ENCODE results near the gene ZNF213. TPM values are rescaled to one million over a fixed set of nuclear protein-coding genes. Genes with fewer than 3 reads are reported as not detected.

ZNF213 gene
- total and polyA plus RNA-seq, 5 experiments from 2014 or later = 0.27 to 9.2 (median 2.5) TPM

- Mint-ChIP-seq H3K27me3 (no peaks in the 10 kb centered on the region), H3K9me3 (no peaks in the 10 kb centered on the region), H3K4me1 (peaks cover 8 to 16% (median 13%) of the 10 kb centered on the region in 4 donors), H3K36me3 (peaks cover 0 to 12% (median 3%) of the 10 kb centered on the region in 3 donors), H3K4me3 (no peak overlapping the region), H3K27ac (peak overlapping the region in 1 of 10 donors; percentile 25)
- no peak for ATAC-seq
- POLR2A ChIA-PET = interaction anchor here (10.8 kb wide), 1 partner anchor 12 kb away, joined by 171 read pairs; the partner anchor contains the start of gene ZNF213
- no peak for DNase-seq
Measured at GRCh38 chr16:3145660-3146059, 10.8 kb downstream of the ZNF213 start.

GRCh38 chr16:3147046-3147756 lies 12.4 kb downstream of the ZNF213 start:
- POLR2A ChIA-PET = interaction anchor here (0.7 to 10.8 kb wide), 5 partner anchors 12 to 256 kb away, joined by 4 to 171 read pairs (median 6); partner anchors contain the start of gene ZNF213
- Mint-ChIP-seq H3K4me3 (no peak overlapping the region), H3K27ac (no peak overlapping the region), H3K4me1 (peaks cover 14 to 26% (median 22%) of the 10 kb centered on the region in 4 donors), H3K36me3 (peaks cover 0 to 6% (median 0%) of the 10 kb centered on the region in 3 donors), H3K9me3 (peaks cover 0 to under 1% (median 0%) of the 10 kb centered on the region in 9 donors), H3K27me3 (peaks cover 0 to under 1% (median 0%) of the 10 kb centered on the region in 5 donors)
- DNase-seq (no peak), ATAC-seq (no peak)

- DNase-seq (no peak), ATAC-seq (no peak)
- no peak overlapping the region for H3K27ac Mint-ChIP-seq
- no peak overlapping the region for H3K4me3 Mint-ChIP-seq
- H3K9me3 Mint-ChIP-seq = peaks cover 0 to 5% (median 4%) of the 10 kb centered on the region in 9 donors
- POLR2A ChIA-PET = interaction anchor here (0.9 to 10.8 kb wide), 6 partner anchors 11 to 89 kb away, joined by 3 to 171 read pairs (median 5); partner anchors contain the start of gene ZNF213
- H3K4me1 Mint-ChIP-seq = peaks cover 16 to 31% (median 27%) of the 10 kb centered on the region in 4 donors
- H3K27me3 Mint-ChIP-seq = peaks cover 0 to 6% (median 0%) of the 10 kb centered on the region in 5 donors
- H3K36me3 Mint-ChIP-seq = peaks cover 0 to 2% (median 0%) of the 10 kb centered on the region in 3 donors
Measured at GRCh38 chr16:3147757-3148104, 12.9 kb downstream of the ZNF213 start.

- Mint-ChIP-seq H3K36me3 (peaks cover 0 to 2% (median 0%) of the 10 kb centered on the region in 3 donors), H3K4me1 (peaks cover 18 to 33% (median 29%) of the 10 kb centered on the region in 4 donors), H3K27me3 (peaks cover 0 to 7% (median 0%) of the 10 kb centered on the region in 5 donors), H3K27ac (peak overlapping the region in 4 of 10 donors; percentile 5 to 81 (median 46)), H3K9me3 (peaks cover 0 to 13% (median 6%) of the 10 kb centered on the region in 9 donors), H3K4me3 (peak overlapping the region; percentile 25 to 91 (median 84))
- no peak for ATAC-seq
- DNase-seq = no peak
- POLR2A ChIA-PET = interaction anchor here (0.9 to 10.8 kb wide), 10 partner anchors 8 to 294 kb away, joined by 3 to 171 read pairs (median 5); partner anchors contain the start of genes ZNF174, ZNF213 and ZSCAN32
Measured at GRCh38 chr16:3148256-3149192, 13.7 kb downstream of the ZNF213 start.

GRCh38 chr16:3149193-3149530 lies 14.3 kb downstream of the ZNF213 start:
- Mint-ChIP-seq H3K4me1 (peaks cover 18 to 33% (median 29%) of the 10 kb centered on the region in 4 donors), H3K36me3 (peaks cover 0 to 2% (median 0%) of the 10 kb centered on the region in 3 donors), H3K9me3 (peaks cover 0 to 16% (median 6%) of the 10 kb centered on the region in 9 donors), H3K4me3 (peak overlapping the region; percentile 25 to 91 (median 84)), H3K27me3 (peaks cover 0 to 7% (median 0%) of the 10 kb centered on the region in 5 donors), H3K27ac (peak overlapping the region in 4 of 10 donors; percentile 5 to 81 (median 40))
- no peak for ATAC-seq
- POLR2A ChIA-PET = interaction anchor here (0.7 to 10.8 kb wide), 9 partner anchors 9 to 295 kb away, joined by 3 to 171 read pairs (median 5); partner anchors contain the start of genes NAA60, ZNF174, ZNF213 and ZNF597
- no peak for DNase-seq

GRCh38 chr16:3149630-3150345 lies 15.0 kb downstream of the ZNF213 start:
- POLR2A ChIA-PET = interaction anchor here (0.6 to 10.8 kb wide), 20 partner anchors 10 to 360 kb away, joined by 3 to 171 read pairs (median 5); partner anchors contain the start of genes NAA60, ZNF174, ZNF213 and ZNF263
- DNase-seq = peak in 9 of 10 donors; percentile 28 to 75 (median 41)
- Mint-ChIP-seq H3K27me3 (peaks cover 0 to 7% (median 0%) of the 10 kb centered on the region in 5 donors), H3K27ac (peak overlapping the region; percentile 64 to 99 (median 82)), H3K9me3 (peaks cover 0 to 22% (median 8%) of the 10 kb centered on the region in 9 donors), H3K4me3 (peak overlapping the region; percentile 80 to 91 (median 87)), H3K4me1 (peaks cover 20 to 34% (median 29%) of the 10 kb centered on the region in 4 donors), H3K36me3 (peaks cover 0 to 2% (median under 1%) of the 10 kb centered on the region in 3 donors)
- ATAC-seq = peak; percentile 7 to 19

- peak overlapping the region; percentile 80 to 99 (median 90) for H3K27ac Mint-ChIP-seq
- H3K4me1 Mint-ChIP-seq = peaks cover 19 to 34% (median 29%) of the 10 kb centered on the region in 4 donors
- H3K36me3 Mint-ChIP-seq = peaks cover 1 to 8% (median 2%) of the 10 kb centered on the region in 3 donors
- ATAC-seq (peak; percentile 82 to 83), DNase-seq (peak; percentile 91 to 100 (median 97))
- peak overlapping the region; percentile 87 to 94 (median 90) for H3K4me3 Mint-ChIP-seq
- POLR2A ChIA-PET = interaction anchor here (0.6 to 10.8 kb wide), 19 partner anchors 9 to 359 kb away, joined by 3 to 171 read pairs (median 5); partner anchors contain the start of genes NAA60, ZNF174, ZNF213 and ZNF263
- peaks cover 0 to 7% (median 0%) of the 10 kb centered on the region in 5 donors for H3K27me3 Mint-ChIP-seq
- peaks cover 0 to 30% (median 15%) of the 10 kb centered on the region in 9 donors for H3K9me3 Mint-ChIP-seq
Measured at GRCh38 chr16:3150346-3151218, 15.8 kb downstream of the ZNF213 start.

- Mint-ChIP-seq H3K27ac (peak overlapping the region; percentile 88 to 100 (median 92)), H3K9me3 (peaks cover 0 to 35% (median 15%) of the 10 kb centered on the region in 9 donors), H3K4me3 (peak overlapping the region; percentile 71 to 94 (median 86)), H3K27me3 (peaks cover 0 to 7% (median 0%) of the 10 kb centered on the region in 5 donors), H3K4me1 (peaks cover 19 to 34% (median 29%) of the 10 kb centered on the region in 4 donors), H3K36me3 (peaks cover 1 to 8% (median 2%) of the 10 kb centered on the region in 3 donors)
- ATAC-seq = no peak
- DNase-seq = peak in 4 of 10 donors; percentile 24 to 44 (median 34)
- POLR2A ChIA-PET = interaction anchor here (2.1 to 10.8 kb wide), 5 partner anchors 8 to 93 kb away, joined by 6 to 171 read pairs (median 23); partner anchors contain the start of gene ZNF213
Measured at GRCh38 chr16:3152027-3152276, 17.1 kb downstream of the ZNF213 start.

- peak; percentile 45 to 89 (median 73) for DNase-seq
- POLR2A ChIA-PET = interaction anchor here (0.5 to 10.8 kb wide), 7 partner anchors 8 to 115 kb away, joined by 3 to 171 read pairs (median 9); partner anchors contain the start of gene ZNF213
- H3K9me3 Mint-ChIP-seq = peaks cover 0 to 39% (median 15%) of the 10 kb centered on the region in 9 donors
- H3K4me1 Mint-ChIP-seq = peaks cover 22 to 39% (median 34%) of the 10 kb centered on the region in 4 donors
- H3K4me3 Mint-ChIP-seq = peak overlapping the region; percentile 71 to 94 (median 86)
- peak; percentile 17 to 31 for ATAC-seq
- peak overlapping the region; percentile 88 to 100 (median 92) for H3K27ac Mint-ChIP-seq
- H3K27me3 Mint-ChIP-seq = peaks cover 0 to 7% (median 0%) of the 10 kb centered on the region in 5 donors
- peaks cover 1 to 11% (median 2%) of the 10 kb centered on the region in 3 donors for H3K36me3 Mint-ChIP-seq
Measured at GRCh38 chr16:3152277-3152990, 17.6 kb downstream of the ZNF213 start.

GRCh38 chr16:3152991-3153368 lies 18.2 kb downstream of the ZNF213 start:
- POLR2A ChIA-PET = interaction anchor here (0.5 to 10.8 kb wide), 5 partner anchors 17 to 115 kb away, joined by 3 to 171 read pairs (median 6); partner anchors contain the start of gene ZNF213

More at GRCh38 chr16:3152991-3153368, 18.2 kb downstream of the ZNF213 start:
- peak in 1 of 2 donors; percentile 0 for ATAC-seq
- Mint-ChIP-seq H3K27ac (peak overlapping the region; percentile 88 to 100 (median 92)), H3K27me3 (peaks cover 0 to 7% (median 0%) of the 10 kb centered on the region in 5 donors), H3K4me1 (peaks cover 27 to 44% (median 39%) of the 10 kb centered on the region in 4 donors), H3K4me3 (peak overlapping the region; percentile 71 to 94 (median 86)), H3K36me3 (peaks cover 1 to 12% (median 2%) of the 10 kb centered on the region in 3 donors), H3K9me3 (peaks cover 0 to 39% (median 15%) of the 10 kb centered on the region in 9 donors)
- peak in 1 of 10 donors; percentile 11 for DNase-seq

All from naive thymus-derived CD8-positive, alpha-beta T cell (primary cell).